ENCODE measurements around the gene GRIA2. TPM values are rescaled to one million over a fixed set of nuclear protein-coding genes. Genes with fewer than 3 reads are reported as not detected.

Gene GRIA2
- total RNA-seq, 1 experiment from 2014 or later, result 0.32 TPM

- no peak overlapping the region for H3K27ac ChIP-seq (ENCODE audit: low read depth, low read length, poor library complexity, severe bottlenecking)
- no peaks in the 10 kb centered on the region for H3K36me3 ChIP-seq (ENCODE audit: insufficient read depth, low read length, poor library complexity, severe bottlenecking)
- ChIA-PET CTCF (no interaction called here), POLR2A (ENCODE audit: low non-redundant PET) (no interaction called here)
- H3K9me3 ChIP-seq (ENCODE audit: low read depth, low read length, poor library complexity, severe bottlenecking), result no peaks in the 10 kb centered on the region
- intact Hi-C loops (cut with micrococcal nuclease; ENCODE audit: unreplicated experiment), result no loop called here
- TF ChIP-seq EZH2 (IDR thresholded peaks at IDR 0.05; ENCODE audit: borderline replicate concordance, low read depth, low read length, poor library complexity, severe bottlenecking), result no peak
- TF ChIP-seq CTCF (conservative IDR thresholded peaks at IDR 0.05; ENCODE audit: low read depth, low read length), result no peak
- no peaks in the 10 kb centered on the region for H3K27me3 ChIP-seq (replicated peaks; ENCODE audit: insufficient read depth, low read depth, low read length, poor library complexity)
- H3K4me1 ChIP-seq (ENCODE audit: insufficient read depth, low read length, poor library complexity, severe bottlenecking), result no peaks in the 10 kb centered on the region
- no TSS peak for BruUV-seq (replicated peaks)
- H3K4me3 ChIP-seq (ENCODE audit: low read depth, low read length, poor library complexity, severe bottlenecking), result no peak overlapping the region
- no peak for DNase-seq (ENCODE audit: low spot score)
Observed at GRCh38 chr4:157242871-157243270, 22.3 kb downstream of the GRIA2 start.

GRCh38 chr4:157244348-157244747 lies 23.8 kb downstream of the GRIA2 start:
- H3K4me3 ChIP-seq (ENCODE audit: low read depth, low read length, poor library complexity, severe bottlenecking), result no peak overlapping the region
- H3K36me3 ChIP-seq (ENCODE audit: insufficient read depth, low read length, poor library complexity, severe bottlenecking), result no peaks in the 10 kb centered on the region
- no peaks in the 10 kb centered on the region for H3K27me3 ChIP-seq (replicated peaks; ENCODE audit: insufficient read depth, low read depth, low read length, poor library complexity)
- no peaks in the 10 kb centered on the region for H3K9me3 ChIP-seq (ENCODE audit: low read depth, low read length, poor library complexity, severe bottlenecking)
- DNase-seq (ENCODE audit: low spot score), result no peak
- H3K4me1 ChIP-seq (ENCODE audit: insufficient read depth, low read length, poor library complexity, severe bottlenecking), result no peaks in the 10 kb centered on the region
- CTCF ChIA-PET, result no interaction called here
- POLR2A ChIA-PET (ENCODE audit: low non-redundant PET), result no interaction called here
- no peak for TF ChIP-seq CTCF (conservative IDR thresholded peaks at IDR 0.05; ENCODE audit: low read depth, low read length)
- TF ChIP-seq EZH2 (IDR thresholded peaks at IDR 0.05; ENCODE audit: borderline replicate concordance, low read depth, low read length, poor library complexity, severe bottlenecking), result no peak
- BruUV-seq (replicated peaks), result no TSS peak
- no peak overlapping the region for H3K27ac ChIP-seq (ENCODE audit: low read depth, low read length, poor library complexity, severe bottlenecking)
- intact Hi-C loops (cut with micrococcal nuclease; ENCODE audit: unreplicated experiment), result no loop called here

GRCh38 chr4:157245351-157245750 lies 24.8 kb downstream of the GRIA2 start:
- no TSS peak for BruUV-seq (replicated peaks)
- TF ChIP-seq EZH2 (IDR thresholded peaks at IDR 0.05; ENCODE audit: borderline replicate concordance, low read depth, low read length, poor library complexity, severe bottlenecking), result no peak
- no peak for TF ChIP-seq CTCF (conservative IDR thresholded peaks at IDR 0.05; ENCODE audit: low read depth, low read length)
- ChIA-PET CTCF (no interaction called here), POLR2A (ENCODE audit: low non-redundant PET) (no interaction called here)
- H3K4me1 ChIP-seq (ENCODE audit: insufficient read depth, low read length, poor library complexity, severe bottlenecking), result no peaks in the 10 kb centered on the region
- H3K9me3 ChIP-seq (ENCODE audit: low read depth, low read length, poor library complexity, severe bottlenecking), result no peaks in the 10 kb centered on the region
- H3K36me3 ChIP-seq (ENCODE audit: insufficient read depth, low read length, poor library complexity, severe bottlenecking), result no peaks in the 10 kb centered on the region
- intact Hi-C loops (cut with micrococcal nuclease; ENCODE audit: unreplicated experiment), result no loop called here
- H3K27ac ChIP-seq (ENCODE audit: low read depth, low read length, poor library complexity, severe bottlenecking), result no peak overlapping the region
- H3K4me3 ChIP-seq (ENCODE audit: low read depth, low read length, poor library complexity, severe bottlenecking), result no peak overlapping the region
- DNase-seq (ENCODE audit: low spot score), result no peak
- H3K27me3 ChIP-seq (replicated peaks; ENCODE audit: insufficient read depth, low read depth, low read length, poor library complexity), result no peaks in the 10 kb centered on the region
